Hippocampal formation (tissue), 2 donors: ENCODE measurements around the gene HOXC11.

Source experiments
- DNase-seq, 2 donors: peaks; one replicate each; lab custom pipeline; 2025; lab: John Stamatoyannopoulos, UW

Gene HOXC11

DNA sequence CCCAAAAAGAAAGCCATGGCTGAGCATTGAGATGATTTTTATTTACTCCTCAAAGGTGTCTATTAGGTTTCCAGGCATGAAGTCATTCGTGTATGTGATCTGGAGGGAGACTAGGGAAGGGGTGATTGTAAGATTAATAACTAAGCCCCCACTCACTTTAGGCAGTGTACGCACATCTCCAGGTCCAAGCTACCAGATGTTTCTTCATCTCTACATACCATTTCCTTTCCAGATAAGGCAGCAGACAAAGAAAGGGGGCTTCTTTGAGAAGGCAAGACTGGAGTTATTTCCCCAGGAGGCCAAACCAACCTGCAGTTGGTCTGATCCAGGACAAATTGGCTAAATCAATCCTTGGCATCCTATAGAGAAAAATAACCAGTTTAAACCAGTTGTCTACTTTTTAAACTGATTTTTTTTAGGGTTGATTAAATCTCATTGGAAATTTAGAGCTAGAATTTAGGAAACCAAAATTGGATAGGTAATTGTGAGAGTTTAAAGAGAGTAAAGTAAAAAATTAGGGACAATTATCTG lies 30.4 kb upstream of the HOXC11 start:
- no peak for DNase-seq

DNA sequence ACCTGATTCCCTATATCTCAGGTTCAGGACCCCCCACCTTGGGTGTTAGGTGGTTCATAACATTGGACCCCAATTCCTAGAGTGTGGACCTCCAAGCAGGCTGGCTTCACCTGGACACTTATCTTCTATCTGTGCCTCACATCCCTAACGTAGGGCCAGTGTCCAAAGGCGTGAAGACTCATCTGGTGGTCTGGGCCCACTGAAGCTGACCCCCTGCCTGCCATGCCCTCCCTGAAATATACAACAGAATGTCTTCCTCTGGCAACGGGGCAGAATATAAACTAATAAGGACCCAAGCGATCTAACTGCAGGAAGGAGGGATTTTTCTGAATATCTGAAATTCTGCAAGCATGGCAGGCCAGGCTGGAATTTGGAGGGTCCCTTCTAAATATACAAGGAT lies 28.7 kb upstream of the HOXC11 start:
- DNase-seq = no peak

DNA sequence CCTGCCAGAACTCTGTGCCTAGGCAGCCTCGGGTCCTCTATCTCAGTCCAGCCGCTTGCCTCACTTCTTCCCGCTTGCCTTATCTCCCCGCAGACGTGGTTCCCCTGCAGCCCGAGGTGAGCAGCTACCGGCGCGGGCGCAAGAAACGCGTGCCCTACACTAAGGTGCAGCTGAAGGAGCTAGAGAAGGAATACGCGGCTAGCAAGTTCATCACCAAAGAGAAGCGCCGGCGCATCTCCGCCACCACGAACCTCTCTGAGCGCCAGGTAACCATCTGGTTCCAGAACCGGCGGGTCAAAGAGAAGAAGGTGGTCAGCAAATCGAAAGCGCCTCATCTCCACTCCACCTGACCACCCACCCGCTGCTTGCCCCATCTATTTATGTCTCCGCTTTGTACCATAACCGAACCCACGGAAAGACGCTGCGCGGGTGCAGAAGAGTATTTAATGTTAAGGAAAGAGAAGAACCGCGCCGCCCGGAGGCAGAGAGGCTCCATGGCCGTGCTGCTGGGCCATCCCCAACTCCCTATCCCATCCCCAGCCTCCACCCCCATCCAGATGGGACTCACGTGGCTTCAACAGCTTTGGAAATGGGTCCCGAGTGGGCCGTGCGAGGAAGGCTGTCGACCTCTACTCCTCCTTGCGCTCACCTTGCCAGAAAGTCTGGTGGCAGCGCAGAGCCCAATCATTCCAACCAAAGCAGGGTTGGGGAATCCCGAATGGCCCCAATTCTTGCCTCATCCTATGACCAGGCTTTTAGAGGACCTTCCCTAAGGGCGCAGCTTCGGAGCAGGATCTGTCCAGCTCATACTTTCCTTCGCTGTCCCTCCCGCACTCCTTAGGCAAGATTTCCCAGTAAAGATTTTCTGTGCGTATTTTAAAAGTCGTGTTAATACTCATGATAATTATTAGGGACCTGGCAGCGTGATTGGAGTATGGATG lies 27.7 kb upstream of the HOXC11 start:
- no peak for DNase-seq

DNA sequence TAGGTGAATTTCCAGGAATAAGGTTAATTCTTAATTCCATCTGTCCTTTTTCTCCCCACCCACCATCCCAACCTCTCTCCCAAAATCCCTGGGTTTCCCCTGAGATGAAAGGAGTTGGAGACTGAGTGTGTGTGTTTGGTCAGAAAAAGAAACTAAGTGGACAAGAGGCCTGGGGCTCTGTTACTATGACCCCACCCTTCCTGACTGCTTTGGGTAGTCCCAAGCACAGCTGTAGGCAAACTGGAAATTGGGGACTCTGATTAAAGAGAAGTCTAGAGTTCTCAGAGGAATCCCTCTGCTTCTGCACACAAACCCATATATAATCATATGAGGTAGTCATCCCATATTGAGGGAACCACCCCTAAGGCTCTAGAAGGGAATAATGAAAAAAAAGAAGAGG lies 25.2 kb upstream of the HOXC11 start:
- DNase-seq = no peak

DNA sequence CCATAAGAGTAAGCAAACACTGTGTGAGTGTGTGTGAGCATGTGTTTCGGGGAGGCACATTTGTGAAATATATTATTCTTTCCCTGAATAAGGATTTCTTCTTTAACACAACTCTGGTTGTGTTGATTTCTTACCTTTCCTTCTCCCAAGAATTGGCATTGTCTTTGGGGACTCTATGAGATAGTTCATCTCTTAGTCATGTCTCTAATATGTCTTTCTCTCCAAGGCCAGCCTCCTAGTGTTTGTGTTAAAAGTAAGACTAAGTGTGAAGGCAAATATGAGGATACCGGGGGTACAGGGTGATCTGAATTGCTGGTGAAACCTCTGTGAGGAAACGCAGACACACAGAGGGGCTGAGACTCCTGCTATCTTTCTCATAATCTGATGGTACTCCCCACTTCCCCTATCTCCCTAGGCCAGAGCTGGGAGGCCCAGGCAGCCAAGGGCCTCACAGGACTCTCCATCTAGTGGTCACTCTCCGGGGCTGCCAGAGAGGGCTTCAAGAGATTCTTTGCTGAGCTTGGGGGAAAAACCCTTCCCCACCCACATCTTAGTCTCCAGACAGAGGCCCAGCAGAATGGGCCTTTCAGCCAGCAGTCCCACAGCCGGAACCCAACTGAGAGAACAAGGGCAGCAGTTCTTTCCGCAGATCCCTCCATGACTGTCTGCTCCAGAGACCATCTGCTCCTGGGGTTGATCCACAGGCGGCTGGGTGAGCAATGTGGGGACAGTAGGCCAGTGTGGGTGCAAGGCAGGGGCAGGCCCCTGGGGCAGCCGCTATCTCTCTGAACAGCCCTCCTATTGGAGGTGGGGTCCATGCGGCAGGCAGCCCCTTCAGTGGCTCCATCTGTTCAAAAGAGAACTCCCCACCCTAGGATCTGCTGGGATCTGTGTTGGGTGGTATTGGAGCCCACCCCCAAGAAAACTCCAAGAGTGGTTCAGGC lies 24.0 kb upstream of the HOXC11 start:
- no peak for DNase-seq

DNA sequence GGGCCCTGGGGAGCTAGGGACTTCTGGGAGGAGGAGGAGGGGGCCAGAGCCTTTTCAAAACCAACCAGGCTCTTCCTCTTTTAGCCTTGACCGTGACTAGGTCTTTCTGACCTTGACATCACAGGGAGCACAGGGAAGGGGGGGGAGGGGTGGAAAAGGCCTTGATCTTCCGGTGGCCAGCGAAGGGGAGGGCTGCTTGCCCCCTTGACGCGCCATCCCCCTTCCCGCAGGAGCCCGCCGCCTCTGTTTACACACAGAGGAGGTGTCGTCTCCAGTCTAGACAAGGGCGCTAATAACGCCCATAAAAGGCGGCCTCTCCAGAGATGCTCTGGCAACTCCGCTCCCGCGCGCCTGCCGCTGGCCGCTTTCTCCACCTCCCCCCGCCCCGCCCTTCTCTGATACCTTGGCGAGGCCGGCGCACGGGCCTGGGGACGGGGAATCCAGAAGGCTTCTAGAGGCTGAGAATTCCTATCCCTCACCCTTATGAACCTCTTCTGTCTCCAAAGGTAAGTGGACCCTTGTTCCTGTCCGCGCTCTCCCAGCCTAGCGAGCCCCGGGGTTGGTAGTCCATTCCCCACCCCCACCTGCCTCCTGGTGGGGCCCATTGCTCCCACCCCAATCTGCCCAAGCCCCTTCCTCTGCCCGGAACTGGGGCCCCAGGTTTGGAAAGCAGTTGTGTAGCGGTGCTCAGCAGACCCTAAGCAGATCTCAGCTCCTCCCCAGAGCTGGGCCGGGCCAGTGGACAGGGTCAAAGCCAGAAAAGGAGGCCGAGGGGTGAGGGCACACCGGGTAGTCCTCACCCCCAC lies 23.1 kb upstream of the HOXC11 start:
- DNase-seq = no peak

DNA sequence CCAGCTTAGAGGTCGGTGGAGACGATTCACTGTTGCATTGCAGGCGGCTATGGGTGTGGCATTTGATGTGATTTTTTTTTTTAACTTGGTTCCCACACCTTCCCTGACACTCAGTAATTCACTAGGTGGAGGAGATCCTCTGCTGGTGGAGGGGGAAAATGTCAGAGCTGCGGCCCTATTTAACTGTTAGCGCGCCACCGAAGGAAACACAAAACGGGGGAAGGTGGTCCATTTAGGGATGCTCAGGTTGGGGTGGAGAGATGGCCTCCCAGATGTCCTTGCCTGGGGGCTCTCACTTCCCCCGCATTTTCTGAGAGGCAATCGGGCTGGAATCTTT lies 22.5 kb upstream of the HOXC11 start:
- no peak for DNase-seq

DNA sequence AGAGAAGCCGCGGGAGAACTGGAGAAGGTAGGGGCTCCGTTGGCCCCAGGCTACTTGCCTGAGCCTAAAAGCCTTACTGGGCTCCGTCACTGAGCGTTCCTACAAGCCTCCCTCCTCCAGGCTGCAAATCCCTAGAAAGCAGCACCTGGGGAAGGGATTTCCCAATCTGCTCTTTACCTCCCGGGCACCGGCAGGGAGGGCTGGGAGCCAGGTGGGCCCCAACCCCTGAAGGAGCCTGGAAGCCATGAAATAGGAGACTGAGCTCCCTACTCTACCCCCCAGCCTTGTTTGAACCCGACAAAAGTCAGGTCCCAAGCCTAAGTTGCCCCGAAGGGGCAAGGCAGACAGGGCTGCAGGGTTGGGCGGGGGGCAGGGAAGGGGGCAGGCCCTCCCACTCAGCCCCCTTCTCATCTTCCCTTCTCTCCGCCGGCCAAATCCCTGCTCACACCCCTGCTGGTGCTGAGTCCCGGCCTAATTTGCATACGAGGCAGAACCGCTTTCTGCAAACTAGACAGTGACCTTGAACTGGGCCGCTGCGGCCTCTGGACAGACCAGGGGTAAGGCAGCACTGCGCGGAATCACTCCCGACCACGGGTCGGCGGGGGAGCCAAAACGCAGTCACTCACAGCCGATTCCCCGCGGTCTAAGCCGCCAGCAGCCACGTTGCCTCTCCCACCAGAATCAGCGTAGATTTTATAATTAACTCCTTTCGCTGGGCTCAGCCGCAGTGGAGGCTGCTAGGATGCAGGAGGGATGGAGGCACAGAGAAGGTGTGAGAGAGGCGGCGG lies 21.9 kb upstream of the HOXC11 start:
- no peak for DNase-seq

DNA sequence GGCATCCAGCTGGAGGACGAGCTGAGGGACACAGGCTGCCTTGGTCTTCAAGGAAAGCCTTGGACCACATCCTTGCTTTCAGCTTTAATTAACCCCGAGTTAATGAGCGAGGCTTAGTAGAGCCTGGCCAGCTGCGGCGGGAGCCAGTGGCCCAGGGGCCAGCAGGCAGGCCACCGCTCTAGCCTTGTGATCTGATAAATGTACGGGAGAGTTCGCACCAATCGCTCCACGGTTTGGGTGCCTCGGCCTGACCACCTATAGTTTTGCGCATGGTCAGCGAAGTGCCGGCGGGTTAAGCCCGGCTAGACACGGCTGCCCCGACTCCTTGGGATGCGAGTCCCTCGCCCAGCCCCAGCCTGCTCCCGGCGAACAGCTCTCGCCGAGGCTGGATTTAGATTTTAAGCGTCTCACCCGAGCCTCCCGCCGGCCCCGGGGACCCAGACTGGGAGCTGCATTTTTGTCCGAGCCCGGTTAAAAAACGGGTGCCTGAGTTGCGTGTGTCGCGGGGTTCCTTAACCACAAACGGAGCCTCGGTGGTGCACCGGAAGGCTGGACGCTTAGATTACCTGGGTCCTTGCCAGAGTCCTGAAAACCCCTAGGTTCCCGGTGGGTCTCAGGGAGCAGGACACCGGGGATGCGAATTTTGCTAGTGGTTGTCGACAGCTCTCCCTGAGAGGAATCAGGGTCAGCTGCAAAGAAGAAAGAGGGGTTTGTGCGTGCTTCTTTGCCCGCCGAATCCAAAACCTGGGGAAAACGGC lies 21.2 kb upstream of the HOXC11 start:
- no peak for DNase-seq

DNA sequence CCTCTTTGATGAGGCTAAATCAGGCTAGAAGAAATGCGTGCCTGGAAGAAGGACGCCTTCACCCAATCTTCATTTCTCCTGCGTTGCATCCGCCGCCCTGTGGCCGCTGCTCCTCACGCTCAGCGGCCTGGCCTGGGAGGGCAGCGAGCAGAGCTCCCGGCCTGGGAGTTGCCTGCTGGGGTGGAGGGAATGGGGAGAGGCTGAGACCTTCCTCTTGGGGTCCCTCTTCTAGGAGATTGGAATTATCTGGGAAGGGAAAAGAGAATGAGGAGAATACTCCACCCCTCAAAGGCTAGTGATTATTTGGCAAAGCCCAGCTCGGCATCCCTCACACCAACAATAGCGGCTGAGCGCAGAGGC lies 20.6 kb upstream of the HOXC11 start:
- DNase-seq = no peak

DNA sequence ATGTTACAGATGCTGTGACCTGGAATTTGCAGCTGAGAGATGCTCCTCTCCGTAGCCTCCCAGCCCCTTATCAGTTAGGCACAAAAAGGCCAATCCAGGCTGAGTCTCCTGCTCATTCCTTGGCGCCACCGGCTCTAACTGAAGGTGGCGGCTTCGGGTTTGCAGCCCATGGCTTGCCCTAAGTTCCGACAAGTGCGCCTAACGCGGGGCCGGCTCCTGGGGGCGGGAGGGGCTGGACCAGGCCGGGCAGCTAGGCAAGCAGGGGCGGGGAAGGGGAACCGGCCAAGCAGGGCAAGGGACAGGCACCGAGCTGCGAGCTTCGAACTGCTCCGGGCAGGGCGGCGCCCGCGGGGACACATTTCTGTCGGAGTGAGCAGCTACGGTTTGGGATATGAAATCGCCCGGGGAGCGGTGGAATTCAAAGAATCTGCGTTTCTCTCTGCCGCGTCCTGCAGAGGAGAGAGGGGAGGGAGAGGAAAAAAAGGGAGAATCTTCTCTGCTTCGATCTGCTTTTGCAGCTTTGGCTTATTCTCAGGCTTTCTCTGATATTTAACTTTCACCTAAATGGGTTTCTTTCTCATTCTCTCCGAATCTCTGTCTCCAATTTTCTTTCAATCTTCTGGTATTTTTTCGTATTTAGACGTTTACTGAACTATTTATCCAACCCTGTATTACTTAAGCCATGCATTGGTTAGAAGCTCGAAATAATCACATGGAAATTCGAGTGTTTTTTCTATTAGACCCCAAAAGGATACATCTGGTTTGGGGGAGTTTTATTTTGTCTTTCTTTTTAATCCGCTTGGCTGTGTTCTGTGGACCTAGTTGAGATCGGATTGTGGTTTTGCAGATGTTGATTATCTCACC lies 19.8 kb upstream of the HOXC11 start:
- DNase-seq = no peak

DNA sequence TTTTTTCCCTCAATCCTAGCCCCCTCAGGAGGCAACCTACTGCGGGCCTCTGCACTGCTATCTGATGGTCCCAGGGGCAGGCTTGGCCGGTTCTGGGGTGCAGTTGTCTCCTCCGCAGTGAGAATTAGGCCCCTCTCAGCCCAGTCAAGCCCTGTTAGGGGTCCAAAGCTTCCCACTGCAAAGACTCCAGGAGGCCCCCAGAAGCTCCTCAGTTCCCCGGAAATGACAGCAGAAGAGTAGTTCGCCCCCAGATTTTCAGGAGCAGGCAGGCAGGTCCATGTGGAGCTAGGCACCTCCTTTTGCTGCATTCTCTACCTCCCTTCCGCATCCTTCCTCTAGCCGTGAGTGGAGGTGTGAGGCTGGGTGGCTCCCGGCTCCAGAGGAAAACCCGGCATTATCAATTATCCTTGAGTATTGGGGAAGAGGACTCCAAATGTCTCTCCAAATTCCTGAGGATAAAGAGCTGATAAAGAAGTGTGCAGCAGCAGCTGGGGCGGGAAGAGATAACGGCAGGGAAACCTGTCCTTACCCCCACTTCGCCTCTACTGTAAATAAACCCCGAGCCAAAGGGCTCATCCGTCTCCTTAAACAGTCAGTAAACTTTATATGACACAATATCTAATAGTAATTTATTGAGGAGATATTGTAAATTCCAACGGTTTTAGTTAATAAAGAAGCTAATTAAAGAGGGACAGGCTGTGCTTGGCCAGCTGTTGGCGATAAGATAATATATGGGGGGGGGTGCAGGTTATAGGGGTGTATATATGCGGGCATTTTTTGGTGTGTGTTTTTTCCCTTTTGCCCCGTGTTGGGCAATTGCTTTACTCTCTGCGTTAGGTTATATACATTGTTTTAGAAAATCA lies 18.9 kb upstream of the HOXC11 start:
- DNase-seq = no peak

DNA sequence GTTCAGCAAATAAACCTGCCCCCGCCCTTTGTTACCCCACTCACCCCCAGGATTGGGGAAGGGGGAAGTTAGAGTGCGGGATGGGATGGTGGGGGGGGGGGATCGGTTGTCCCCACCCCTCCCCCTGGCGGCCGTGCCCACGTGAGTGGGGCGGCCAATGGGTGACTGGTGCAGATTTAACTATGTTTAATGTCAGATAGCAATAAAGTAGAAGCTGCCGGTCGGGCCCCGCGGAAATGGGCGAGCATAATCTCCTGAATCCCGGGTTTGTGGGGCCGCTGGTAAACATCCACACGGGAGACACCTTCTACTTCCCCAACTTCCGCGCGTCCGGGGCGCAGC lies 18.3 kb upstream of the HOXC11 start, which contains the start of gene HOXC12:
TSS of gene HOXC12 (plus strand) at position 210 of the 342 bp plus-strand sequence. CDS start at position 237, 27 bp downstream.
- DNase-seq = no peak

DNA sequence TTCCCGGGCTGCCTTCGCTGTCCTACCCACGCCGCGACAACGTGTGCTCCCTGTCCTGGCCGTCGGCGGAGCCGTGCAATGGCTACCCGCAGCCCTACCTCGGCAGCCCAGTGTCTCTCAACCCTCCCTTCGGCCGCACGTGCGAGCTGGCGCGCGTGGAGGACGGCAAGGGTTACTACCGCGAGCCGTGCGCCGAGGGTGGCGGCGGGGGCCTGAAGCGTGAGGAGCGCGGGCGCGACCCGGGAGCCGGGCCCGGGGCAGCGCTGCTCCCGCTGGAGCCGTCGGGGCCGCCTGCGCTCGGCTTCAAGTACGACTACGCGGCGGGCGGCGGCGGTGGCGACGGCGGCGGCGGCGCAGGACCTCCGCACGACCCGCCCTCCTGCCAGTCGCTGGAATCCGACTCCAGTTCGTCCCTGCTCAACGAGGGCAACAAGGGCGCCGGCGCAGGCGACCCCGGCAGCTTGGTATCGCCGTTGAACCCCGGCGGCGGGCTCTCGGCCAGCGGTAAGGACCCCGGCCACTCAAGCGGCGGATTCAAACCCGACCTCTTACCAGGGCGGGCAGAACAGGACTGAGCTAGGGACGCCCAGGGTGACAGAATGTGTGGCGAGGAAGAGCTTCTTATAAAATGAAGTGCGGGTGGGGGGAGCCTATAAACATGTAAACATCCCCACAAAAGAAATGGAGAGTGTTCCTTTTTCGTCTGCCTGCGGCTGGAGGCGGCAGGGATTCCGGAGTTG lies 17.7 kb upstream of the HOXC11 start:
- DNase-seq = no peak

DNA sequence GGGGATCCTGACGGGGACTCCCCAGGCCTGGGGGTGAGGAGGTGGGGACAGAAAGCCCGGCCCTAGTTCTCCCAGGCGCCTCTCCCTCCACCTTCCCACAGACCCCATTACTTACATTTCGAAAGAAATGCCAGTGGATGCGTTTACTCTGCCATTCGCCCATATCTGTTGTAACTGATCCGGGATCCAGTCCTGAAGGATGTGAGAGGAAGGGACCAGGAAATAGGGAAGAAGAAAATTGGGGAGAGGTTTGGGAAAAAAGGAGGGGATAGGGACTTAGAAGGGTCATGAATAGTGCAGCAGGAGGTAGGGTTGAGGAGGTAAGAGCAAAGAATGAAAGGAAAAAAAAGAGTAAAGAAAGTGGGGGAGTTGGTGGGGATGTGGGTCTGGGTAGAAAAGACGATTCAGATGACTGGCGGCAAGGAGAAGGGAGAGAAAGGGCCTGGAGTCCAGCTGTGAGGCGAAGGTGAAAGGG lies 17.1 kb upstream of the HOXC11 start:
- DNase-seq = no peak

DNA sequence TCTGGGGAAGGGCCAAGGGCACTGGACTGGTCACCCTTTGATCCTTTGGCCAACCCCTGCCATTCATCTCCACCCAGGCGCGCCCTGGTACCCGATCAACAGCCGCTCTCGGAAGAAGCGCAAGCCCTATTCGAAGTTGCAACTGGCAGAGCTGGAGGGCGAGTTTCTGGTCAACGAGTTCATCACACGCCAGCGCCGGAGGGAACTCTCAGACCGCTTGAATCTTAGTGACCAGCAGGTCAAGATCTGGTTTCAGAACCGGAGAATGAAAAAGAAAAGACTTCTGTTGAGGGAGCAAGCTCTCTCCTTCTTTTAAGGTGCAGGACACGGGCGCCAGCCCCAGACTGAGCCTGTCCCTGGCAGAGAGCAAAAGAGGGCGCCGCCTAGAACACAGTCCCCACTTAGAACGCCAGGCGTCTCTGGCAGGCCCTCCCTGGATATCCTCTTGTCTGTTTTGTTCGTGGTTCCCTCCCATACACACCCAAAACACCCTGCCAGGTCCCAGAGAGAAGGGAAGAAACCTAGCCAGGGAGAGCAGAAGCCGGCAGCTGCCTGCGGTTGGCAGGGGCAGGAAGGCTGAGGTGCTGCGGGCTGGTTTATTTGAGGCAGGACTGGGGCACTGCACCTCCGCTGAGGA lies 16.6 kb upstream of the HOXC11 start:
- DNase-seq = no peak

DNA sequence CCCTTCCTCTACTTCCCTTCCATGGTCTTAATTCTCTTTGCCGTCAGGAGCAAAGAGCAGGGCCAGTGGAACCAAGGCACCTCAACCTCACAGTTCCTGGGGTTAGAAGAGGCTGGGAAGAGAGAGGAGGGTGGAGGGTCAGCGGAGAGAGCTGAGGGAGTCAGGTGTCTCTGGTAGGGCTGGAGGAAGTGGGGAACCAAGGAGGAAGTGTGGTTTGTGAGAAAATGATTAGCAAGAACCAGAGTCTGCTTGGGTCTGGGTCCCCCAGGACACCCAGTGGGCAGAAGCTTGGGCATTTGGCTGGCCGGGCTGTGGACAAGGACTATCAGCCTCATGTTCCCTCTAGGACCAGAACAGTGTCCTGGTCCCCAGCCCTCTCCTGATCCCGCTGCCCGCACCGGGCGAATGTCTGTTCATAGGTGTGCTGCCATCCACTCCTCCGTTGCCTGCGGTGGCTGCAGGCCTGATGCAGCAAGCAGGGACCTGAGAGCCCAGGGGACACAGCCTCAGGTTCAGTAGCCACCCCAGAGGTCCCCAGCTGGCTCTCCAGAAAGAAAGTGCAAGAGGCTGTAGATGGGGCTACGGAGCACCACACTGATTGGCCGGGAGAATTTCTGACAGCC lies 15.9 kb upstream of the HOXC11 start:
- no peak for DNase-seq
